ENCODE measurements around the gene NSL1. TPM values are rescaled to one million over a fixed set of nuclear protein-coding genes. Genes with fewer than 3 reads are reported as not detected.

The NSL1 gene
- total RNA-seq, 1 donor from 2014 or later, result 92.3 TPM

DNA sequence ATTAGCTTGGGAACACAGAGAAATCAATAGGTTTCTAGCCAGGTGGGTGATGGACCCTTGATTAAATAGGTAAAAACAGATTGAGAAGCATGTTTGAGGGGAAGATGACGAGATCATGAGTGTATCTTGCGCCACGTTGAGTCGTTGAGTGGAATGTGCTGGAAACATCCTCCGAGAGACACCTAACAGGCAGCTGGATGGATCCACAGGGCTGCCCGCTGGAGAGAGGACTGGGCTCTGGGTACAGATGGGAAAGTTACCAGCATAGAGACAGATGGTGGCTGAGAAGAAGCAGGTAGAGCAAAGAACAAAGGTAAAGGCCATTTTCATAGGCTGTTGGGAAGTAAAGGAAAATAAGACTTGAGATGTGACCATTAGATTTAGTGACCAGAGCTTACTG lies 107.5 kb downstream of the NSL1 start:
- Histone ChIP-seq H3K4me3 (no peak overlapping the region), H3K27me3 (no peaks in the 10 kb centered on the region), H3K9me3 (no peaks in the 10 kb centered on the region), H3K27ac (no peak overlapping the region), H3K36me3 (no peaks in the 10 kb centered on the region), H3K4me1 (no peaks in the 10 kb centered on the region)
- TF ChIP-seq, protein P1, sequence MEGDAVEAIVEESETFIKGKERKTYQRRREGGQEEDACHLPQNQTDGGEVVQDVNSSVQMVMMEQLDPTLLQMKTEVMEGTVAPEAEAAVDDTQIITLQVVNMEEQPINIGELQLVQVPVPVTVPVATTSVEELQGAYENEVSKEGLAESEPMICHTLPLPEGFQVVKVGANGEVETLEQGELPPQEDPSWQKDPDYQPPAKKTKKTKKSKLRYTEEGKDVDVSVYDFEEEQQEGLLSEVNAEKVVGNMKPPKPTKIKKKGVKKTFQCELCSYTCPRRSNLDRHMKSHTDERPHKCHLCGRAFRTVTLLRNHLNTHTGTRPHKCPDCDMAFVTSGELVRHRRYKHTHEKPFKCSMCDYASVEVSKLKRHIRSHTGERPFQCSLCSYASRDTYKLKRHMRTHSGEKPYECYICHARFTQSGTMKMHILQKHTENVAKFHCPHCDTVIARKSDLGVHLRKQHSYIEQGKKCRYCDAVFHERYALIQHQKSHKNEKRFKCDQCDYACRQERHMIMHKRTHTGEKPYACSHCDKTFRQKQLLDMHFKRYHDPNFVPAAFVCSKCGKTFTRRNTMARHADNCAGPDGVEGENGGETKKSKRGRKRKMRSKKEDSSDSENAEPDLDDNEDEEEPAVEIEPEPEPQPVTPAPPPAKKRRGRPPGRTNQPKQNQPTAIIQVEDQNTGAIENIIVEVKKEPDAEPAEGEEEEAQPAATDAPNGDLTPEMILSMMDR (IDR thresholded peaks at IDR 0.05), result no peak
- no peak for TF ChIP-seq POLR2AphosphoS5 (IDR thresholded peaks at IDR 0.05; ENCODE audit: insufficient read depth in 1 of 2, low read depth in 1 of 2)
- no peak for TF ChIP-seq POLR2A (IDR thresholded peaks at IDR 0.05)
- intact Hi-C loops (cut with DNase I), result no loop called here
- DNase-seq (ENCODE audit: extremely low spot score in 2 of 2), result peak in 1 of 2 donors; percentile 61

DNA sequence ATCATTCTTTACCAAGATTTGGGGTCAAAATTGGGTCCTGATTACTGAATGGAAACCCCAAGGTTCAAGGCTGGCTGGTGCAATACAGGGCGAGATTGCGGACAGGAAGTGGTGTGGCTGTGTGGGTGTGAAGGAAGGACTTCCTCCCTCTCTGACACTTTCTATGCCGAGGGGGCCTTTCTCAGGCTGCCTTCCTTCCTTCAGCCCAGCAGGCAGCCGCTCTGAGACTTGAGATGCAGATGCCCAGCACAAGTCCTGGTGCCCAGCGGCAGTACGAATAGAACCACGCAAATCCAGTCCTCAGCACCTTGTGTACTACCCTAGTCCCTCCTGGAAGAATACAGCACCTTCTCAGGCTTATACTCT lies 108.2 kb downstream of the NSL1 start:
- intact Hi-C loops (cut with DNase I), result no loop called here
- Histone ChIP-seq H3K4me1 (no peaks in the 10 kb centered on the region), H3K27ac (no peak overlapping the region), H3K4me3 (no peak overlapping the region), H3K9me3 (no peaks in the 10 kb centered on the region), H3K27me3 (no peaks in the 10 kb centered on the region), H3K36me3 (no peaks in the 10 kb centered on the region)
- peak; percentile 43 to 79 for DNase-seq (ENCODE audit: extremely low spot score in 2 of 2)
- TF ChIP-seq, protein P1 (IDR thresholded peaks at IDR 0.05), result no peak
- TF ChIP-seq POLR2A (IDR thresholded peaks at IDR 0.05), result no peak
- TF ChIP-seq POLR2AphosphoS5 (IDR thresholded peaks at IDR 0.05; ENCODE audit: insufficient read depth in 1 of 2, low read depth in 1 of 2), result no peak

DNA sequence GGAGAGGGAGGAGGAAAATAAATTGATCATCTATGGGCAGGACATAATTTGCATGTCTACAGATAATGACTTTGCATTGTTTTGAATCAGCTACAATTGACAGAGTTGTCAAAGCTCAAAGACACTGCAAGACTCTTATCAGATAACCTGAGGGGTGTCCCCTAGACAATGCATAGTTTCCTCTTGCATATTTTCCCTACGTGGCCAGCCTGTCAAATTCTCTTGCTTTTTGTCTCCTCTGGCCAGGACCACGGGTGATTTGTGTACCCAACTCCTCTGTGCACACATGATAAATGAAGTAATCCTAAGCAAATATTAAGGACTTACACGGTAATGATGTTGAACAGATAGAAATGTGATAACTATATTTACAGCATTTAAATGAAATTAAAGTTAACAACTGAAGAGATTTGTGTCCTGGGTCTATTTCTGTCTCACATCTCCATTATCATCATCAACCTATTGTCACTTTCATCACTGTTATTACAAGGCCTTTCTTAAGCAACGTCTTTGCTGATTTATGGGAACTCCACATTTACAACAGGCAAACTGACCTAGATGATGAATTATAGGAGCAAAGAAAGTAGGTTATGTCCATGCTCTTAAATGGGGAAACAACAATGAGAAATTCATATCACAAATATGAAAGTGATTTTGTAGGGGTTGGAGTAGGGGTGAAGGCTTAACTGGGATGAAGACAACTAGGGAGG lies 110.7 kb downstream of the NSL1 start:
- Histone ChIP-seq H3K27me3 (no peaks in the 10 kb centered on the region), H3K27ac (no peak overlapping the region), H3K4me3 (no peak overlapping the region), H3K36me3 (no peaks in the 10 kb centered on the region), H3K4me1 (no peaks in the 10 kb centered on the region), H3K9me3 (no peaks in the 10 kb centered on the region)
- intact Hi-C loops (cut with DNase I), result no loop called here
- TF ChIP-seq POLR2A (IDR thresholded peaks at IDR 0.05) (no peak), POLR2AphosphoS5 (IDR thresholded peaks at IDR 0.05; ENCODE audit: insufficient read depth in 1 of 2, low read depth in 1 of 2) (no peak)
- TF ChIP-seq, protein P1 (IDR thresholded peaks at IDR 0.05), result no peak
- DNase-seq (ENCODE audit: extremely low spot score in 2 of 2), result peak in 1 of 2 donors; percentile 16

DNA sequence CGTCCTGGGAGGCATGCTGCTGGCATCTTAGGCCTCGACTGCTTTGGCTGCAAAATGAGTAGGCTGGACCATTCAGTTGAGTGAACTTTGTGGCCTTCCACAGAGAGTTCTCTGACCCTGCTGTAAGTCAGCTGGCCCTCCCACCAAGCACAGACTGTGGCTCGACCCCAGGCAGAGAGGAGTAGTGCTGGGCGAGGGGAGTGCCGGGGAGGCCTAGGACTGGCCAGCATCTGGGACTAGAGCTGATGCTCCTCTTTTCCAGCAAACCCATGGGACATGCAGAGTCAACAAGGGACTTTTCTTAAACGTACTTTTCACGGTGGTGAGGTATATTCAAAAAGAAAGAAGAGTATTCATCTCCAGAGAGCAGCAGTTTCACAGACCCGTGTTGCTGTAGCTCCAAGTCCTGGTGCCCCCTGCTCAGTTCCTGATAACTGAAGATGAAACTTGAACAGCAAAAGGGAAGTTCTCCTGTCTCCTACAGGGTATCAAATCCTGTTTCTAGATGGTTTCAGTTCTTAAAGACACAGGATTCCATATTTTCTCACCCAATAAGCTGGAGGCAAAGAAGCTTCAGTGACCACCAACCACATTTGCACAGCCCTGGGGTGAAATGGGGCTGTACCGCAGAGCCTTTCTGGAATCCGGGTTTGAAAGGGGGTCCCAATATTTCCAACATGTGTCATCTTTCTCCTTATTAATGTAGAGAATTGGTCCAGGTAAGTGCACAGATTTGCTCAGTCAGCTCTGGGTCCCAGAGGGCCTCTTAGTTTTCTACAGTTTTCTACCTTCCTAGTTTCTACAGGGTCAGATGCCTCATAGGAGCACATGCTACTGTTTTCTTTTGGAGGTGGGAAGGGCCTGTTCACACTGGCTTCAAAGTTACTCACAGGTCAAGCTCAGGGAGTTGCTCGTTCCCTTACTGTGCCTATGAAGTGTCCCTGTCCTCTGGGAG lies 112.8 kb downstream of the NSL1 start:
- Histone ChIP-seq H3K4me1 (no peaks in the 10 kb centered on the region), H3K27me3 (no peaks in the 10 kb centered on the region), H3K4me3 (no peak overlapping the region), H3K9me3 (no peaks in the 10 kb centered on the region), H3K27ac (no peak overlapping the region), H3K36me3 (no peaks in the 10 kb centered on the region)
- TF ChIP-seq, protein P1 (IDR thresholded peaks at IDR 0.05), result no peak
- no peak for TF ChIP-seq POLR2AphosphoS5 (IDR thresholded peaks at IDR 0.05; ENCODE audit: insufficient read depth in 1 of 2, low read depth in 1 of 2)
- no peak for TF ChIP-seq POLR2A (IDR thresholded peaks at IDR 0.05)
- DNase-seq (ENCODE audit: extremely low spot score in 2 of 2), result no peak
- intact Hi-C loops (cut with DNase I), result loop anchor here (10.0 kb wide), 1 partner anchor 326 kb away; no protein-coding TSS in a partner anchor
